ENCODE results near the gene RBM17.

GRCh38 chr10:6161921-6162320 is 73.1 kb downstream of the RBM17 start:
- TF ChIP-seq ZNF671 (CRISPR knock-in tag; IDR thresholded peaks at IDR 0.05) (no peak), GTF2I (CRISPR knock-in tag; conservative IDR thresholded peaks at IDR 0.05) (no peak), ZNF416 (CRISPR knock-in tag; IDR thresholded peaks at IDR 0.05) (no peak), PRDM15 (CRISPR knock-in tag; IDR thresholded peaks at IDR 0.05) (no peak), CTCF (IDR thresholded peaks at IDR 0.05) (no peak), ZNF512 (CRISPR knock-in tag; IDR thresholded peaks at IDR 0.05; ENCODE audit: borderline replicate concordance) (no peak), RELA (CRISPR knock-in tag; IDR thresholded peaks at IDR 0.05; ENCODE audit: borderline replicate concordance) (no peak), E2F4 (CRISPR knock-in tag; IDR thresholded peaks at IDR 0.05; ENCODE audit: borderline replicate concordance, low read depth) (no peak), ZBTB43 (CRISPR knock-in tag; IDR thresholded peaks at IDR 0.05) (no peak), TCF7 (CRISPR knock-in tag; IDR thresholded peaks at IDR 0.05; ENCODE audit: low read depth) (no peak), ELF4 (CRISPR knock-in tag; IDR thresholded peaks at IDR 0.05; ENCODE audit: low read depth) (no peak)
